Measurements from ENCODE around the gene STMN3.
"Not testable (repeated sequence)": the region's sequence is repeated elsewhere in the genome, so short reads cannot be mapped to it uniquely, and the experiment has no call there.

STMN3 gene

GRCh38 chr20:63639093-63639975, 13.9 kb downstream of the STMN3 start:
- H3K27ac ChIP-seq, result peak overlapping the region in 1 of 2 donors; percentile 69
- DNase-seq (ENCODE audit: low spot score), result no peak
- no peak overlapping the region for H3K4me3 ChIP-seq
- TF ChIP-seq CTCF (IDR thresholded peaks at IDR 0.05), result no peak

- no peak overlapping the region for H3K4me3 ChIP-seq
- no peak for TF ChIP-seq CTCF (IDR thresholded peaks at IDR 0.05)
- no peak for DNase-seq (ENCODE audit: low spot score)
- no peak overlapping the region for H3K27ac ChIP-seq
These were observed 16.2 kb downstream of the STMN3 start for GRCh38 chr20:63636752-63637628.

GRCh38 chr20:63635431-63636141, 17.6 kb downstream of the STMN3 start:
- no peak for TF ChIP-seq CTCF (IDR thresholded peaks at IDR 0.05)
- no peak for DNase-seq (ENCODE audit: low spot score)
- Histone ChIP-seq H3K27ac (no peak overlapping the region), H3K4me3 (no peak overlapping the region)

GRCh38 chr20:63633732-63634131, 19.5 kb downstream of the STMN3 start:
- DNase-seq (ENCODE audit: low spot score), result no peak
- H3K27ac ChIP-seq, result no peak overlapping the region
- no peak overlapping the region for H3K4me3 ChIP-seq
- no peak for TF ChIP-seq CTCF (IDR thresholded peaks at IDR 0.05)

- DNase-seq (ENCODE audit: low spot score); H3K4me3 ChIP-seq; H3K27ac ChIP-seq: not testable (repeated sequence)
These were observed 21.8 kb downstream of the STMN3 start for GRCh38 chr20:63631426-63631825.

- H3K4me3 ChIP-seq; H3K27ac ChIP-seq; DNase-seq (ENCODE audit: low spot score): not testable (repeated sequence)
These were observed 22.3 kb downstream of the STMN3 start for GRCh38 chr20:63630956-63631355.

- peak overlapping the region; percentile 99 for H3K4me3 ChIP-seq
- TF ChIP-seq CTCF (IDR thresholded peaks at IDR 0.05), result no peak
- DNase-seq (ENCODE audit: low spot score), result no peak
- H3K27ac ChIP-seq, result peak overlapping the region in 1 of 2 donors; percentile 99
These were observed 24.8 kb downstream of the STMN3 start for GRCh38 chr20:63628246-63628975.
